Hair follicle dermal papilla cell (primary cell): ENCODE data around the gene FEZ2. TPM values are rescaled to one million over a fixed set of nuclear protein-coding genes. Genes with fewer than 3 reads are reported as not detected.

Experiments
- total RNA-seq: library from RNA; depleted of rRNA; stranded (reverse); fragments of >200 nt; gene quantifications from 2 replicates; pipeline ENCODE4 v1.2.3, GENCODE V29; 2012

Gene FEZ2, protein sequence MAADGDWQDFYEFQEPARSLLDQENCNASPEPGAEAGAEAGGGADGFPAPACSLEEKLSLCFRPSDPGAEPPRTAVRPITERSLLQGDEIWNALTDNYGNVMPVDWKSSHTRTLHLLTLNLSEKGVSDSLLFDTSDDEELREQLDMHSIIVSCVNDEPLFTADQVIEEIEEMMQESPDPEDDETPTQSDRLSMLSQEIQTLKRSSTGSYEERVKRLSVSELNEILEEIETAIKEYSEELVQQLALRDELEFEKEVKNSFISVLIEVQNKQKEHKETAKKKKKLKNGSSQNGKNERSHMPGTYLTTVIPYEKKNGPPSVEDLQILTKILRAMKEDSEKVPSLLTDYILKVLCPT
- 69.0 and 73.3 TPM in 2 replicates for total RNA-seq

GRCh38 chr2:36597532-36598377, at the start of gene FEZ2:
Gene FEZ2 (minus strand): TSS chr2:36598168. CDS start chr2:36598142, 26 bp downstream.

Other genes with a start within 250 kb of the FEZ2 start
- 302 and 330 TPM in 2 replicates for gene CRIM1, start 242.4 kb downstream of the FEZ2 start, total RNA-seq
- 28.7 and 34.2 TPM in 2 replicates for gene VIT, start 98.5 kb upstream of the FEZ2 start, total RNA-seq